ENCODE data around the gene ECI1. TPM values are rescaled to one million over a fixed set of nuclear protein-coding genes. Genes with fewer than 3 reads are reported as not detected.

ECI1 gene
- total and polyA plus RNA-seq, 2 experiments from 2014 or later: 118 to 143 TPM

GRCh38 chr16:2197765-2198164 lies 53.6 kb downstream of the ECI1 start:
- H3K27ac ChIP-seq (ENCODE audit: low read depth): no peak overlapping the region
- no peak overlapping the region for H3K4me3 ChIP-seq
- H3K4me3 Mint-ChIP-seq: peak overlapping the region; percentile 63
- H2AFZ ChIP-seq: no peak overlapping the region
- H3F3A ChIP-seq (replicated peaks; ENCODE audit: low read depth): no peaks in the 10 kb centered on the region
- H3K36me3 Mint-ChIP-seq (ENCODE audit: low read depth): no peaks in the 10 kb centered on the region; the same call in 2 of the 3 replicates
- H3K27ac Mint-ChIP-seq: no peak overlapping the region
- H3K36me3 ChIP-seq (ENCODE audit: insufficient read depth): no peaks in the 10 kb centered on the region
- no peaks in the 10 kb centered on the region; the same call in 1 of the 2 replicates for H3K4me1 ChIP-seq (ENCODE audit: insufficient read depth)
- no peak overlapping the region for H3K4me2 ChIP-seq
- no peaks in the 10 kb centered on the region for H3K79me2 ChIP-seq (replicated peaks; ENCODE audit: insufficient read depth)
- peaks cover 54% of the 10 kb centered on the region for H3K27me3 ChIP-seq (ENCODE audit: insufficient read depth)
- peaks cover 40% of the 10 kb centered on the region for H3K27me3 Mint-ChIP-seq (ENCODE audit: insufficient read depth, low read depth, poor library complexity)
- DNase-seq (ENCODE audit: low spot score): no peak
- ATAC-seq: no peak
- TF ChIP-seq ZNF114 (CRISPR knock-in tag; IDR thresholded peaks at IDR 0.05) (no peak), EZH2 (IDR thresholded peaks at IDR 0.05; ENCODE audit: low read depth, unreplicated experiment) (no peak), STAT1 (IDR thresholded peaks at IDR 0.05; ENCODE audit: unreplicated experiment) (no peak), POLR2AphosphoS5 (IDR thresholded peaks at IDR 0.05; ENCODE audit: low read depth) (no peak), CREB1 (CRISPR knock-in tag; IDR thresholded peaks at IDR 0.05; ENCODE audit: low read depth) (no peak), ZNF462 (CRISPR knock-in tag; IDR thresholded peaks at IDR 0.05) (no peak), CTCF (conservative IDR thresholded peaks at IDR 0.05; ENCODE audit: low read depth in 2 of 2) (no peak), REST (IDR thresholded peaks at IDR 0.05; ENCODE audit: unreplicated experiment) (no peak), JUNB (IDR thresholded peaks at IDR 0.05; ENCODE audit: unreplicated experiment) (no peak), NANOG (IDR thresholded peaks at IDR 0.05; ENCODE audit: borderline replicate concordance) (no peak), EZH2phosphoT487 (IDR thresholded peaks at IDR 0.05; ENCODE audit: unreplicated experiment) (no peak), ETS1 (IDR thresholded peaks at IDR 0.05) (no peak), ZNF331 (CRISPR knock-in tag; IDR thresholded peaks at IDR 0.05; ENCODE audit: low read depth) (no peak)
- no peaks in the 10 kb centered on the region for H4K20me1 ChIP-seq (replicated peaks; ENCODE audit: insufficient read depth)
- H3K4me1 Mint-ChIP-seq: no peaks in the 10 kb centered on the region
- no peaks in the 10 kb centered on the region for H3K9me3 Mint-ChIP-seq
- H3K9me2 ChIP-seq (ENCODE audit: insufficient read depth): no peaks in the 10 kb centered on the region

All from GM23338 (cell line).